Transverse colon (tissue), 4 donors: ENCODE results near the gene ZNFX1. TPM values are rescaled to one million over a fixed set of nuclear protein-coding genes. Genes with fewer than 3 reads are reported as not detected.
A peak's percentile ranks its signal among the peaks of the same experiment; 100 is the strongest.

ENCODE experiments used
- DNase-seq: peaks from one replicate; pipeline ENCODE4 v3.0.0-alpha.2; 2019
- H3K27ac ChIP-seq, 4 donors: fragments of 200-600 bp; sonication (generic); 2 replicates each; pipeline ENCODE4 v1.5.1; 2016 to 2018; ENCODE audit warnings: inconsistent platforms in 4 of 4
- H3K27me3 ChIP-seq: fragments of 200-600 bp; sonication (generic); 2 replicates; pipeline ENCODE4 v1.5.1; 2017; ENCODE audit warnings: inconsistent platforms
- H3K36me3 ChIP-seq, 4 donors: fragments of 200-600 bp; sonication (generic); 2 replicates each; pipeline ENCODE4 v1.5.1; 2017 to 2019; ENCODE audit warnings: inconsistent platforms in 4 of 4
- H3K4me1 ChIP-seq, 4 donors: fragments of 200-600 bp; sonication (generic); 2 replicates each; pipeline ENCODE4 v1.5.1; 2017 to 2020; ENCODE audit warnings: inconsistent platforms in 4 of 4
- H3K4me3 ChIP-seq, 4 donors: fragments of 200-600 bp; sonication (generic); 1 replicate in 1 of 4; 2 replicates in 3 of 4; pipeline versions ENCODE4 v1.5.1 to v1.6.1; 2017 to 2019; ENCODE audit warnings: inconsistent platforms in 4 of 4
- H3K9me3 ChIP-seq, 2 donors: fragments of 200-600 bp; sonication (generic); 2 replicates each; pipeline ENCODE4 v1.5.1; 2017 to 2019; ENCODE audit warnings: inconsistent platforms in 2 of 2
- CTCF ChIP-seq, 5 experiments: fragments of 200-600 bp in 3 of 5; fragments of 450-650 bp in 2 of 5; sonication (generic) in 3 of 5; IDR thresholded peaks; 1 replicate in 2 of 5; 2 replicates in 3 of 5; pipeline ENCODE4 v1.5.1; 2016 to 2017; ENCODE audit warnings: antibody characterized with exemption in 5 of 5, inconsistent platforms in 3 of 5, mild to moderate bottlenecking in 2 of 5, moderate library complexity in 1 of 5
- EP300 ChIP-seq: sonication (generic); formaldehyde crosslinking; IDR thresholded peaks from one replicate; pipeline ENCODE4 v1.6.1; 2017; ENCODE audit warnings: antibody characterized with exemption, low read depth
- POLR2A ChIP-seq: fragments of 450-650 bp; IDR thresholded peaks from one replicate; pipeline ENCODE4 v1.6.1; 2016; ENCODE audit warnings: antibody characterized with exemption, mild to moderate bottlenecking, moderate library complexity
- POLR2AphosphoS5 ChIP-seq, 3 donors: sonication (generic); formaldehyde crosslinking; IDR thresholded peaks; one replicate each; pipeline ENCODE4 v1.6.1; 2016; ENCODE audit warnings: antibody characterized with exemption in 3 of 3
- WGBS, 2 donors: methylation state at CpG; one replicate each; pipeline ENCODE4 v1.1.5; 2018; ENCODE audit warnings: low coverage in 1 of 2; 5-methylcytosine and 5-hydroxymethylcytosine counted together
- in situ Hi-C, 4 donors: fragments of 200-750 bp; cut with MboI; loops; one replicate each; pipeline versions ENCODE4 v1.15.0 to v1.15.1; 2017; ENCODE audit warnings: low sequenced_read_pairs in 3 of 4, low pct_ligation_motif_present in 1 of 4, low pct_unique_long_range_greater_than_20kb in 1 of 4
- intact Hi-C: fragments of 100-400 bp; cut with DNase I; formaldehyde crosslinking; loops from one replicate; pipeline ENCODE4 v1.15.1; 2023; ENCODE audit warnings: low total_unique reads
- total RNA-seq, 4 donors: library from RNA; depleted of rRNA; stranded (reverse); fragments of >200 nt; gene quantifications; one replicate each; pipeline ENCODE4 v1.1.0, GENCODE V29; 2016

Gene ZNFX1
- total RNA-seq, 4 donors from 2014 or later = 29.1 to 35.4 (median 33.5) TPM

- DNase-seq = no peak
- peak overlapping the region; percentile 2 to 63 (median 22) for H3K27ac ChIP-seq
- TF ChIP-seq POLR2A = no peak
- TF ChIP-seq EP300 = no peak
- TF ChIP-seq POLR2AphosphoS5 (IDR thresholded peaks at IDR 0.05) = no peak
- TF ChIP-seq CTCF (IDR thresholded peaks at IDR 0.05) = no peak
- peaks cover 0 to 96% (median 49%) of the 10 kb centered on the region in 4 donors for H3K36me3 ChIP-seq
- H3K4me3 ChIP-seq = no peak overlapping the region
- H3K4me1 ChIP-seq = peaks cover 0 to 12% (median 0%) of the 10 kb centered on the region in 4 donors
- intact Hi-C loops = no loop called here
- no peaks in the 10 kb centered on the region for H3K27me3 ChIP-seq
- peaks cover 22 to 31% of the 10 kb centered on the region in 2 donors for H3K9me3 ChIP-seq
- in situ Hi-C loops = no loop called here
These were observed 9.8 kb upstream of the ZNFX1 start for GRCh38 chr20:49287555-49288249.

DNA sequence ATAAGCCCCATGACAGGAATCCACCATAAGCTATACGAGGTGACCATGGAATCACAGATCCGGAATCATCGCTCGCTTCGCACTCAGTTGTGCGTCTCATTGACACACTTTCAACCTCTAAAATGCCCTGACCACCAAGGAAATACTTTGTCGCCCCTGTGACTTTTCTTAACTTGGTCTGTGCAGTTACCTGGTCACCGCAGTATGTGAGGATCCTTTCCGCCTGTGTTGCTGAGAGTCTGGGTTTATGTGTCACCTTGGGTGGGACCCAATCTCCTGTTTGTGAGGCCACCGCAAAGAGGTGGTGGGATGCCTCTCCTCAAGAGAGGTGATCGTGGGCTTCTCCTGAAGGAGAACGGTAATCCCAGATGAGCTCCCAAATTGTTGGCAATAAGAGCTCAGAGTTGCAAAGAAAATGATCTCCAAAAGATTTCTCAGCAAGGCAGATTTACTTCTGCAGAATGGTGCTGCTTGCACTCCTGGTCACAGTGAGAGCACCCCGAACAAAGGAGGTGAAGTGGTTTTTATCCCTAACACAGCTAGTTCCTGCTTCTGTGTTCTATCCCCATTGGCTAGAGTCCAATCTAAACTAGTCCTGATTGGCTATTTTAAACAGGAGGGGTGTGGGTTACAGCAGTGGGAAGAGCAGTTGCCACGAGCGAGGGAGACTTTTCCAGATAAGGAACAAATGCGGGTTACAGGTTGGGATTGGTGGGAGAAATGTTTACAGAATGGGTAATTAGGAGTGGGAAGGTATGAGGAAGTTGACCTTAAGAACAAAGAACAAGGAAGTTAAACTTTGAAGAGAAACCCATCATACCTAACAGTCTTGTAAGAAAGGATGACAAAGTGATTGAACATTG lies 9.1 kb upstream of the ZNFX1 start:
- in situ Hi-C loops (no loop called here), intact Hi-C loops (no loop called here)
- WGBS, 2 donors = 64 to 80% methylated on average over 5 to 16 of the region's 16 CpGs
- TF ChIP-seq POLR2A = no peak
- Histone ChIP-seq H3K36me3 (peaks cover 0 to 98% (median 54%) of the 10 kb centered on the region in 4 donors), H3K27ac (peak overlapping the region in 2 of 4 donors; percentile 2 to 45), H3K9me3 (peaks cover 22 to 31% of the 10 kb centered on the region in 2 donors), H3K4me1 (peaks cover 0 to 15% (median 0%) of the 10 kb centered on the region in 4 donors), H3K4me3 (no peak overlapping the region), H3K27me3 (no peaks in the 10 kb centered on the region)
- peak; percentile 10 for DNase-seq

DNA sequence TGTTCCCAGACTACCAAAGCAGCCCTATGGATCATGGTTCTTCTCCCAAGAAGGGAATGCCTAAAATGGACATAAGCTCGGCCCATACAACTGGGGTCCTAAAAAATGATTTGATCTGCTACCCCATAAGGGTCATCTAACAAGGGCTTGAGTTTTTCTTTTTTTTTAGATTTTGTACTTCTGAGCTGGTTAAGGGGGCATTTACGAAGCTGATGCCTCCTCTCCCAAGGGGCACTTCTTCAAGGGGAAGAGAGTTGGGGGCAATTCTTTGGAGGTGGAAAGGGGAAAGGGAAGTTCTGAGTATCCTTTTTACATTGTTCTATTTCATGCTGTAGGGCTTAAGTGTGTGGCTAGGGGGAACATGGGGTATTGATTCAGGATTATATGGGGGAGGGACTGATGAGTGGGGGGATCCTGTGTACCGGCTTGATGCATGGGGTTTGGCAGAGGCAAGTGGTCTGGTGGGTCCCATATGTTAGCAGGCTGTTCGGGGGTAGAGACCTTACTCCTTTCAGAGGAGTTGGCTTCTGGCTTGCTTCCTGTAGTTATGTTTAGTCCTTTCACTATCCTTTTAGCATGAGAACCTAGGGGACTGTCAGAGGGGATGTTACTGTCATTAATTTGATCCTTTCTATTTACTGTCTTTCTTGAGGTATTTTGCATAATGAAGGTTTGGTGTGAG lies 8.1 kb upstream of the ZNFX1 start:
- Histone ChIP-seq H3K4me3 (no peak overlapping the region), H3K9me3 (peaks cover 28 to 35% of the 10 kb centered on the region in 2 donors), H3K27me3 (no peaks in the 10 kb centered on the region), H3K27ac (no peak overlapping the region), H3K4me1 (peaks cover 0 to 23% (median 1%) of the 10 kb centered on the region in 4 donors), H3K36me3 (peaks cover 0 to 98% (median 58%) of the 10 kb centered on the region in 4 donors)
- in situ Hi-C loops = no loop called here
- WGBS, 2 donors = 75 to 88% methylated on average over 2 to 4 of the region's 4 CpGs
- no peak for DNase-seq
- TF ChIP-seq POLR2AphosphoS5 (IDR thresholded peaks at IDR 0.05) (no peak), CTCF (IDR thresholded peaks at IDR 0.05) (no peak), EP300 (no peak), POLR2A (no peak)
- intact Hi-C loops = no loop called here

GRCh38 chr20:49285233-49285668 lies 7.4 kb upstream of the ZNFX1 start:
- WGBS, 2 donors = 90 to 91% methylated on average over 1 of the region's 1 CpG
- intact Hi-C loops (no loop called here), in situ Hi-C loops (no loop called here)
- no peak overlapping the region for H3K27ac ChIP-seq
- H3K9me3 ChIP-seq = peaks cover 35 to 42% of the 10 kb centered on the region in 2 donors
- no peak for DNase-seq
- TF ChIP-seq EP300 (no peak), POLR2A (no peak), CTCF (IDR thresholded peaks at IDR 0.05) (no peak)
- H3K4me3 ChIP-seq = no peak overlapping the region
- H3K4me1 ChIP-seq = peaks cover under 1 to 30% (median 5%) of the 10 kb centered on the region in 4 donors
- H3K27me3 ChIP-seq = no peaks in the 10 kb centered on the region
- peaks cover under 1 to 98% (median 64%) of the 10 kb centered on the region in 4 donors for H3K36me3 ChIP-seq
